HepG2 (cell line): ENCODE data around the gene PRDM12. TPM values are rescaled to one million over a fixed set of nuclear protein-coding genes. Genes with fewer than 3 reads are reported as not detected.

Experiments
- ATAC-seq: fragments of 200-7000 bp; cut with Tn5 transposase; 3 replicates; pipeline ENCODE4 v1.9.1; 2020; ENCODE audit warnings: mild to moderate bottlenecking, moderate library complexity
- BruUV-seq: library from RNA; stranded (reverse); fragments of 400-500 nt; replicated peaks from 2 replicates; lab custom pipeline; 2021; lab: Mats Ljungman, UMichigan
- CTCF ChIA-PET: fragments of 300-600 bp; formaldehyde crosslinking; extraction: SDS; loops from one replicate; lab custom pipeline; 2021; ENCODE audit warnings: low total read pairs, inconsistent platforms, low intra/inter-chr PET ratio; lab: Yijun Ruan, JAX
- POLR2A ChIA-PET: fragments of 350-600 bp; sonication (Branson Sonifier 250); formaldehyde crosslinking; loops from one replicate; lab custom pipeline; 2020; ENCODE audit warnings: antibody characterized with exemption, inconsistent platforms; lab: Yijun Ruan, JAX
- DNase-seq: peaks from one replicate; pipeline ENCODE4 v3.0.0-alpha.2; 2015; ENCODE audit warnings: low spot score
- FAIRE-seq: peaks from 3 replicates; lab custom pipeline; 2011; peaks lifted over from hg19 to GRCh38; lab: Jason Lieb, UNC
- H2AFZ ChIP-seq: one replicate; pipeline ENCODE4 v1.6.1; 2011; ENCODE audit warnings: low read length, inconsistent platforms
- H3K27ac ChIP-seq: fragments of 300-600 bp; 3 replicates; pipeline ENCODE4 v1.8.0; 2011; ENCODE audit warnings: mixed run types, mild to moderate bottlenecking, mixed read lengths, low read length, inconsistent platforms; ENCODE audit not compliant: insufficient read depth; ENCODE audit errors: extremely low read length
- H3K27me3 ChIP-seq, 2 experiments: fragments of 200-600 bp in 1 of 2; 2 replicates in 1 of 2; 3 replicates in 1 of 2; pipeline versions ENCODE4 v1.6.0 to v1.8.0; 2011; ENCODE audit warnings: low read length in 2 of 2, mild to moderate bottlenecking in 2 of 2, moderate library complexity in 2 of 2, inconsistent platforms in 1 of 2; ENCODE audit not compliant: insufficient read depth in 2 of 2, control insufficient read depth in 1 of 2
- H3K36me3 ChIP-seq, 2 experiments: fragments of 200-600 bp in 1 of 2; replicated peaks in 1 of 2; 2 replicates in 1 of 2; 3 replicates in 1 of 2; pipeline versions ENCODE4 v1.5.1 to v1.8.0; 2011; ENCODE audit warnings: low read length in 2 of 2, inconsistent platforms in 1 of 2; ENCODE audit not compliant: insufficient read depth in 2 of 2, control insufficient read depth in 1 of 2
- H3K4me1 ChIP-seq: 2 replicates; pipeline ENCODE4 v1.5.1; 2012; ENCODE audit warnings: low read length, inconsistent platforms; ENCODE audit not compliant: insufficient read depth
- H3K4me2 ChIP-seq: 2 replicates; pipeline ENCODE4 v1.6.0; 2011; ENCODE audit warnings: low read depth, low read length, inconsistent platforms
- H3K4me3 ChIP-seq, 3 experiments: fragments of 200-600 bp in 1 of 3; sonication (generic), shearing (Covaris generic) in 1 of 3; replicated peaks in 1 of 3; 2 replicates each; pipeline ENCODE4 v1.5.1; 2011 to 2016; ENCODE audit warnings: low read length in 3 of 3, inconsistent platforms in 2 of 3, low read depth in 2 of 3, mild to moderate bottlenecking in 2 of 3, control low read depth in 1 of 3, mixed read lengths in 1 of 3; ENCODE audit not compliant: insufficient read depth in 1 of 3
- H3K79me2 ChIP-seq: one replicate; pipeline ENCODE4 v1.6.1; 2011; ENCODE audit warnings: low read length, inconsistent platforms; ENCODE audit not compliant: insufficient read depth
- H3K9ac ChIP-seq: 2 replicates; pipeline ENCODE4 v1.6.0; 2011; ENCODE audit warnings: mild to moderate bottlenecking, low read depth, low read length, inconsistent platforms; ENCODE audit not compliant: insufficient read depth
- H3K9me3 ChIP-seq: 2 replicates; pipeline ENCODE4 v1.5.1; 2012; ENCODE audit warnings: mild to moderate bottlenecking, low read length
- H4K20me1 ChIP-seq: 2 replicates; pipeline ENCODE4 v1.6.0; 2011; ENCODE audit warnings: inconsistent platforms, mild to moderate bottlenecking, low read length, moderate library complexity; ENCODE audit not compliant: insufficient read depth
- DR1 ChIP-seq: sonication (generic); formaldehyde crosslinking; IDR thresholded peaks from 2 replicates; pipeline ENCODE4 v1.8.0; 2021; ENCODE audit warnings: mild to moderate bottlenecking, missing genetic modification reagents, inconsistent platforms
- ERF ChIP-seq: IDR thresholded peaks from 2 replicates; pipeline ENCODE4 v1.6.1; 2018; ENCODE audit warnings: missing biosample characterization, missing genetic modification reagents
- MTA1 ChIP-seq: sonication (generic); formaldehyde crosslinking; IDR thresholded peaks from 2 replicates; pipeline ENCODE4 v1.4.0; 2020; ENCODE audit warnings: missing genetic modification reagents, mild to moderate bottlenecking, borderline replicate concordance
- PHF5A ChIP-seq: IDR thresholded peaks from one replicate; pipeline ENCODE4 v1.6.1; 2018; ENCODE audit warnings: low read depth, missing genetic modification reagents; ENCODE audit not compliant: unreplicated experiment
- SETDB1 ChIP-seq: sonication (generic); formaldehyde crosslinking; IDR thresholded peaks from 2 replicates; pipeline ENCODE4 v1.5.1; 2020; ENCODE audit warnings: missing genetic modification reagents, mild to moderate bottlenecking, borderline replicate concordance
- SRF ChIP-seq: IDR thresholded peaks from 2 replicates; pipeline ENCODE4 v1.6.1; 2011; ENCODE audit warnings: mild to moderate bottlenecking, low read depth, low read length, moderate library complexity
- TAF1 ChIP-seq: sonication (generic); formaldehyde crosslinking; IDR thresholded peaks from 2 replicates; pipeline ENCODE4 v1.4.0; 2020; ENCODE audit warnings: missing genetic modification reagents
- TAF15 ChIP-seq: fragments of 200-400 bp; formaldehyde crosslinking; IDR thresholded peaks from one replicate; pipeline ENCODE4 v1.6.1; 2018; ENCODE audit warnings: mild to moderate bottlenecking, low read depth, low read length; ENCODE audit not compliant: poor library complexity, severe bottlenecking
- ZBTB25 ChIP-seq: IDR thresholded peaks from 2 replicates; pipeline ENCODE4 v1.6.1; 2018; ENCODE audit warnings: missing genetic modification reagents
- ZNF235 ChIP-seq: sonication (generic); formaldehyde crosslinking; IDR thresholded peaks from 2 replicates; pipeline ENCODE4 v1.8.1; 2023; ENCODE audit warnings: mild to moderate bottlenecking, missing genetic modification reagents, borderline replicate concordance
- ZNF496 ChIP-seq: sonication (generic); formaldehyde crosslinking; IDR thresholded peaks from 2 replicates; pipeline ENCODE4 v1.8.1; 2023; ENCODE audit warnings: mild to moderate bottlenecking, moderate library complexity, missing genetic modification reagents; ENCODE audit not compliant: insufficient replicate concordance
- WGBS: methylation state at CpG from one replicate; pipeline ENCODE4 v1.1.6; 2017; ENCODE audit warnings: low lambda C conversion rate; 5-methylcytosine and 5-hydroxymethylcytosine counted together
- in situ Hi-C: cut with HindIII; loops from 2 replicates; pipeline ENCODE4 v1.10.0; 2017; ENCODE audit warnings: low pct_unique_long_range_greater_than_20kb; ENCODE audit not compliant: extremely low pct_ligation_motif_present
- intact Hi-C: fragments of 100-400 bp; cut with micrococcal nuclease; formaldehyde crosslinking; loops from one replicate; pipeline ENCODE4 v1.10.0; 2022; ENCODE audit not compliant: unreplicated experiment
- polyA plus RNA-seq, 8 experiments: library from polyadenylated mRNA; depleted of rRNA in 3 of 8; stranded (reverse) in 7 of 8; unstranded in 1 of 8; fragments of >200 nt; fragmentation: Illumina TruSeq in 4 of 8; extraction: Trizol in 4 of 8; gene quantifications; 2 replicates each; pipeline versions ENCODE4 v1.2.1 to v1.2.3, GENCODE V29; 2011 to 2016; ENCODE audit warnings: low read depth in 4 of 8, missing spikeins in 1 of 8, mixed read lengths in 1 of 8; ENCODE audit not compliant: insufficient read depth in 1 of 8
- total RNA-seq, 5 experiments: library from RNA; depleted of rRNA; stranded (reverse); fragments of >200 nt; fragmentation: Illumina TruSeq; extraction: Trizol; gene quantifications; 2 replicates each; pipeline ENCODE4 v1.2.3, GENCODE V29; 2016; ENCODE audit warnings: low read depth in 1 of 5
- TF ChIP-seq, protein P1 (sequence below): sonication (generic); formaldehyde crosslinking; IDR thresholded peaks from 2 replicates; pipeline ENCODE4 v1.4.0; 2020; ENCODE audit warnings: mild to moderate bottlenecking, missing genetic modification reagents
- TF ChIP-seq, protein P2 (sequence below): sonication (generic); formaldehyde crosslinking; IDR thresholded peaks from 2 replicates; pipeline ENCODE4 v1.8.0; 2022; ENCODE audit warnings: missing genetic modification reagents, mild to moderate bottlenecking, inconsistent platforms, borderline replicate concordance

Gene PRDM12
- total and polyA plus RNA-seq, 2 of the 13 experiments (the other 11 are each of a cell fraction or from before 2014, with no cell fraction given) = 0.04 to 0.07 TPM

- H3K9me3 ChIP-seq = peaks cover 8% of the 10 kb centered on the region
- BruUV-seq = no TSS peak
- no peak overlapping the region for H3K27ac ChIP-seq
- H3K36me3 ChIP-seq = no peaks in the 10 kb centered on the region
- H3K4me1 ChIP-seq = peaks cover 27% of the 10 kb centered on the region
- POLR2A ChIA-PET = interaction anchor here (1.0 kb wide), 1 partner anchor 188 kb away, joined by 3 read pairs; no protein-coding TSS in a partner anchor
- in situ Hi-C loops = no loop called here
- no peaks in the 10 kb centered on the region for H3K27me3 ChIP-seq
- no peak overlapping the region for H2AFZ ChIP-seq
- intact Hi-C loops = loop anchor here (10.0 kb wide), 1 partner anchor 93 kb away; no protein-coding TSS in a partner anchor
- CTCF ChIA-PET = no interaction called here
- FAIRE-seq (no peak), DNase-seq (no peak), ATAC-seq (no peak)
- H3K4me3 ChIP-seq = no peak overlapping the region
- H3K4me2 ChIP-seq = no peak overlapping the region
- WGBS = 25% methylated on average over 2 of the region's 2 CpGs
- no peak overlapping the region for H3K9ac ChIP-seq
- no peaks in the 10 kb centered on the region for H4K20me1 ChIP-seq
- H3K79me2 ChIP-seq = no peaks in the 10 kb centered on the region
- no peak for TF ChIP-seq SRF
- TF ChIP-seq ZBTB25 (CRISPR knock-in tag) = no peak
- no peak for TF ChIP-seq PHF5A (CRISPR knock-in tag)
- TF ChIP-seq SETDB1 (CRISPR knock-in tag) = no peak
- TF ChIP-seq ZNF235 (CRISPR knock-in tag) = no peak
- TF ChIP-seq TAF15 = no peak
- TF ChIP-seq MTA1 (CRISPR knock-in tag) = no peak
- no peak for TF ChIP-seq TAF1
- TF ChIP-seq, protein P1, sequence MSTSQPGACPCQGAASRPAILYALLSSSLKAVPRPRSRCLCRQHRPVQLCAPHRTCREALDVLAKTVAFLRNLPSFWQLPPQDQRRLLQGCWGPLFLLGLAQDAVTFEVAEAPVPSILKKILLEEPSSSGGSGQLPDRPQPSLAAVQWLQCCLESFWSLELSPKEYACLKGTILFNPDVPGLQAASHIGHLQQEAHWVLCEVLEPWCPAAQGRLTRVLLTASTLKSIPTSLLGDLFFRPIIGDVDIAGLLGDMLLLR = no peak
- no peak for TF ChIP-seq ERF (CRISPR knock-in tag)
- TF ChIP-seq ZNF496 (CRISPR knock-in tag) = no peak
- TF ChIP-seq, protein P2, sequence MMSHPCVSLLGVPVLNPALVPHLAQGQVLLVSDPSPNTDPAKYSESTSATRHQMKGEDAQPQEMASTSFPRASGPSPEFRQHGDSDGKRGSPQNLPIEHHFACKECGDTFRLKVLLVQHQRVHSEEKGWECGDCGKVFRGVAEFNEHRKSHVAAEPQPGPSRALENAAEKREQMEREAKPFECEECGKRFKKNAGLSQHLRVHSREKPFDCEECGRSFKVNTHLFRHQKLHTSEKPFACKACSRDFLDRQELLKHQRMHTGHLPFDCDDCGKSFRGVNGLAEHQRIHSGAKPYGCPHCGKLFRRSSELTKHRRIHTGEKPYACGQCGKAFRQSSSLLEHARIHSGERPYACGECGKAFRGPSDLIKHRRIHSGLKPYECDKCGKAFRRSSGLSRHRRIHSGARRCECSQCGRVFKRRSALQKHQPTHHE (CRISPR knock-in tag) = no peak
- no peak for TF ChIP-seq DR1 (CRISPR knock-in tag)
Measured at GRCh38 chr9:130687615-130688014, 23.2 kb downstream of the PRDM12 start.
